Measurements from ENCODE around the gene AHRR.
"Not testable (repeated sequence)": the region's sequence is repeated elsewhere in the genome, so short reads cannot be mapped to it uniquely, and the experiment has no call there.

The AHRR gene

GRCh38 chr5:398475-399295, 77.2 kb downstream of the AHRR start:
- no peak for DNase-seq

- peak; percentile 98 for DNase-seq
Observed at GRCh38 chr5:399296-400281, 78.1 kb downstream of the AHRR start.

- DNase-seq: peak; percentile 94
Observed at GRCh38 chr5:400282-401145, 79.0 kb downstream of the AHRR start.

- DNase-seq: no peak
Observed at GRCh38 chr5:401146-402034, 79.9 kb downstream of the AHRR start.

GRCh38 chr5:402219-402614, 80.7 kb downstream of the AHRR start:
- DNase-seq: not testable (repeated sequence)

- DNase-seq: no peak
Observed at GRCh38 chr5:402615-403359, 81.3 kb downstream of the AHRR start.

GRCh38 chr5:403995-404394, 82.5 kb downstream of the AHRR start:
- DNase-seq: no peak

- no peak for DNase-seq
Observed at GRCh38 chr5:404666-405241, 83.2 kb downstream of the AHRR start.

- no peak for DNase-seq
Observed at GRCh38 chr5:405421-405820, 83.9 kb downstream of the AHRR start.

- DNase-seq: no peak
Observed at GRCh38 chr5:406041-406440, 84.5 kb downstream of the AHRR start.

GRCh38 chr5:407051-407450, 85.5 kb downstream of the AHRR start:
- no peak for DNase-seq

- peak; percentile 32 for DNase-seq
Observed at GRCh38 chr5:407801-408268, 86.3 kb downstream of the AHRR start.

- DNase-seq: peak; percentile 30
Observed at GRCh38 chr5:410911-411517, 89.5 kb downstream of the AHRR start.

GRCh38 chr5:411728-412127, 90.2 kb downstream of the AHRR start:
- DNase-seq: no peak

- not testable (repeated sequence) for DNase-seq
Observed at GRCh38 chr5:414991-415927, 93.7 kb downstream of the AHRR start.

- DNase-seq: no peak
Observed at GRCh38 chr5:415928-416635, 94.6 kb downstream of the AHRR start.

- DNase-seq: no peak
Observed at GRCh38 chr5:416636-416960, 95.1 kb downstream of the AHRR start.

Data from NCI-H774 (cell line).